Adrenal gland (tissue), 12 donors: ENCODE results near the gene GJA4. TPM values are rescaled to one million over a fixed set of nuclear protein-coding genes. Genes with fewer than 3 reads are reported as not detected.

Experiments used
- DNase-seq, 7 donors: peaks; one replicate each; pipeline ENCODE4 v3.0.0-alpha.2; 2019 to 2020
- H3K27ac ChIP-seq, 5 donors: fragments of 200-600 bp; sonication (generic) in 4 of 5; 1 replicate in 3 of 5; 2 replicates in 2 of 5; pipeline versions ENCODE4 v1.5.1 to v1.8.0; 2016 to 2020; ENCODE audit warnings: mild to moderate bottlenecking in 1 of 5
- H3K27me3 ChIP-seq: fragments of 200-600 bp; 2 replicates; pipeline ENCODE4 v1.8.0; 2021
- H3K36me3 ChIP-seq, 2 donors: fragments of 200-600 bp; replicated peaks in 1 of 2; 1 replicate in 1 of 2; 2 replicates in 1 of 2; pipeline versions ENCODE4 v1.5.1 to v1.8.0; 2018 to 2022
- H3K4me1 ChIP-seq, 2 donors: fragments of 200-600 bp; replicated peaks in 1 of 2; 1 replicate in 1 of 2; 2 replicates in 1 of 2; pipeline versions ENCODE4 v1.5.1 to v1.8.0; 2018 to 2021
- H3K4me3 ChIP-seq, 4 donors: fragments of 200-600 bp; sonication (generic) in 3 of 4; one replicate each; pipeline ENCODE4 v1.5.1; 2016 to 2018
- H3K9me3 ChIP-seq, 3 donors: fragments of 200-600 bp; sonication (generic) in 1 of 3; replicated peaks in 1 of 3; 1 replicate in 2 of 3; 2 replicates in 1 of 3; pipeline versions ENCODE4 v1.5.1 to v1.8.0; 2016 to 2021
- CTCF ChIP-seq, 6 experiments: fragments of 450-650 bp in 4 of 6; fragments of 200-600 bp in 2 of 6; sonication (generic) in 1 of 6; IDR thresholded peaks; 1 replicate in 5 of 6; 2 replicates in 1 of 6; pipeline versions ENCODE4 v1.5.1 to v1.8.0; 2016 to 2021; ENCODE audit warnings: antibody characterized with exemption in 6 of 6, mild to moderate bottlenecking in 2 of 6, moderate library complexity in 1 of 6
- POLR2A ChIP-seq, 2 donors: fragments of 450-650 bp; IDR thresholded peaks; one replicate each; pipeline ENCODE4 v1.6.1; 2017; ENCODE audit warnings: antibody characterized with exemption in 2 of 2, mild to moderate bottlenecking in 2 of 2, moderate library complexity in 1 of 2
- WGBS, 4 donors: extraction: QIAGEN DNeasy Blood & Tissue Kit in 2 of 4; methylation state at CpG; one replicate each; pipeline versions ENCODE4 v1.1.5 to v1.1.7; 2013 to 2017; 5-methylcytosine and 5-hydroxymethylcytosine counted together
- intact Hi-C, 2 donors: fragments of 100-400 bp; cut with DNase I; formaldehyde crosslinking; loops; one replicate each; pipeline versions ENCODE4 v1.14.1 to v1.15.0; 2022 to 2023
- polyA plus RNA-seq, 3 donors: library from polyadenylated mRNA; stranded (reverse); fragments of 200-250 nt in 2 of 3; fragments of 350-450 nt in 1 of 3; fragmentation: Illumina TruSeq in 1 of 3; extraction: RNeasy Lipid Tissue Mini Kit (QIAGEN cat#74804) in 1 of 3; gene quantifications; one replicate each; pipeline ENCODE4 v1.2.3, GENCODE V29; 2013 to 2014
- total RNA-seq, 9 donors: library from RNA; depleted of rRNA in 4 of 9; stranded (reverse); fragments of >200 nt in 4 of 9; fragments of 120-200 nt in 1 of 9; fragmentation: NEBNext Ultra II Directional in 1 of 9; extraction: Animal tissue kit (Norgen Biotek cat#: 25700) in 1 of 9; gene quantifications; one replicate each; pipeline versions ENCODE4 v1.1.0 to v1.2.4, GENCODE V29; 2013 to 2023
- donor health status: healthy with polysubstance abuse.
- donor health status: Bipolar disorder and iron deficiency.
- donor health status: DM: yes; HTN: yes; CAD: no.
- donor health status: DM: no; HTN: no; CAD: no.
- donor health status: DM: no; HTN: no; CAD: no.
- donor health status: DM: yes; HTN: yes; CAD: no.

The GJA4 gene
- total and polyA plus RNA-seq, 12 donors = 4.8 to 68.4 (median 19.7) TPM

- DNase-seq = no peak
- intact Hi-C loops = no loop called here
- WGBS, 4 donors = 53 to 79% (median 64%) methylated on average over 3 to 5 of the region's 5 CpGs
Observed at GRCh38 chr1:34745666-34746065, 47.1 kb upstream of the GJA4 start.

GRCh38 chr1:34746101-34746500 lies 46.7 kb upstream of the GJA4 start:
- no peaks in the 10 kb centered on the region for H3K27me3 ChIP-seq
- 75 to 88% (median 85%) methylated on average over 4 of the region's 4 CpGs for WGBS, 4 donors
- intact Hi-C loops = no loop called here
- no peaks in the 10 kb centered on the region for H3K36me3 ChIP-seq
- no peak overlapping the region for H3K27ac ChIP-seq
- no peaks in the 10 kb centered on the region for H3K4me1 ChIP-seq
- no peaks in the 10 kb centered on the region for H3K9me3 ChIP-seq
- DNase-seq = no peak
- H3K4me3 ChIP-seq = no peak overlapping the region
- TF ChIP-seq CTCF (IDR thresholded peaks at IDR 0.05) = no peak
- no peak for TF ChIP-seq POLR2A (IDR thresholded peaks at IDR 0.05)

More at GRCh38 chr1:34745666-34746065, 47.1 kb upstream of the GJA4 start:
- Histone ChIP-seq H3K27me3 (no peaks in the 10 kb centered on the region), H3K4me3 (no peak overlapping the region), H3K27ac (no peak overlapping the region), H3K36me3 (no peaks in the 10 kb centered on the region), H3K9me3 (no peaks in the 10 kb centered on the region), H3K4me1 (no peaks in the 10 kb centered on the region)
- TF ChIP-seq CTCF (IDR thresholded peaks at IDR 0.05) = no peak
- TF ChIP-seq POLR2A (IDR thresholded peaks at IDR 0.05) = no peak

- intact Hi-C loops = no loop called here
- Histone ChIP-seq H3K27me3 (no peaks in the 10 kb centered on the region), H3K27ac (no peak overlapping the region), H3K9me3 (no peaks in the 10 kb centered on the region), H3K36me3 (no peaks in the 10 kb centered on the region), H3K4me1 (no peaks in the 10 kb centered on the region), H3K4me3 (no peak overlapping the region)
- TF ChIP-seq POLR2A (IDR thresholded peaks at IDR 0.05) = no peak
- no peak for TF ChIP-seq CTCF (IDR thresholded peaks at IDR 0.05)
- WGBS, 4 donors = 68 to 72% (median 71%) methylated on average over 17 to 18 of the region's 18 CpGs
- no peak for DNase-seq
Observed at GRCh38 chr1:34746785-34747637, 45.8 kb upstream of the GJA4 start.

- Histone ChIP-seq H3K27ac (no peak overlapping the region), H3K4me1 (no peaks in the 10 kb centered on the region), H3K36me3 (no peaks in the 10 kb centered on the region), H3K27me3 (no peaks in the 10 kb centered on the region), H3K4me3 (no peak overlapping the region), H3K9me3 (no peaks in the 10 kb centered on the region)
- intact Hi-C loops = no loop called here
- no peak for TF ChIP-seq CTCF (IDR thresholded peaks at IDR 0.05)
- no peak for TF ChIP-seq POLR2A (IDR thresholded peaks at IDR 0.05)
- WGBS, 4 donors = 64 to 75% (median 70%) methylated on average over 5 to 6 of the region's 6 CpGs
- DNase-seq = no peak
Observed at GRCh38 chr1:34747638-34747941, 45.2 kb upstream of the GJA4 start.
